Left ventricle myocardium superior (tissue), 1 donor: ENCODE measurements around the gene ICA1L. TPM values are rescaled to one million over a fixed set of nuclear protein-coding genes. Genes with fewer than 3 reads are reported as not detected.
"Not testable (repeated sequence)": the region's sequence is repeated elsewhere in the genome, so short reads cannot be mapped to it uniquely, and the experiment has no call there.

Experiments
- ATAC-seq: fragments of 200-7000 bp; cut with Tn5 transposase; one replicate; pipeline ENCODE4 v1.9.1; 2020; ENCODE audit warnings: mild to moderate bottlenecking, moderate library complexity
- DNase-seq: peaks from one replicate; pipeline ENCODE4 v3.0.0-alpha.2; 2020
- intact Hi-C: fragments of 100-400 bp; cut with micrococcal nuclease; formaldehyde crosslinking; loops from one replicate; pipeline ENCODE4 v1.11.0; 2022
- total RNA-seq: library from RNA; stranded (reverse); fragmentation: NEBNext Ultra II Directional; extraction: Animal tissue kit (Norgen Biotek cat#: 25700); gene quantifications from one replicate; pipeline ENCODE4 v1.2.1, GENCODE V29; 2021
- donor health status: DM: no; HTN: yes; CAD: no; lungs with severe emphysema.

Gene ICA1L
- total RNA-seq, 1 donor from 2014 or later: 6.9 TPM

GRCh38 chr2:202849343-202849742, 22.2 kb downstream of the ICA1L start:
- ATAC-seq, DNase-seq, intact Hi-C loops: not testable (repeated sequence)

GRCh38 chr2:202848813-202849212, 22.8 kb downstream of the ICA1L start:
- ATAC-seq (peak; percentile 21), DNase-seq (peak; percentile 41)
- intact Hi-C loops: no loop called here

GRCh38 chr2:202847693-202848524, 23.7 kb downstream of the ICA1L start:
- DNase-seq (no peak), ATAC-seq (no peak)
- intact Hi-C loops: no loop called here

GRCh38 chr2:202844656-202845055, 26.9 kb downstream of the ICA1L start:
- intact Hi-C loops: no loop called here
- DNase-seq (no peak), ATAC-seq (no peak)

- ATAC-seq (no peak), DNase-seq (no peak)
- intact Hi-C loops: no loop called here
Measured at GRCh38 chr2:202842690-202843089, 28.9 kb downstream of the ICA1L start.

- DNase-seq (no peak), ATAC-seq (no peak)
- intact Hi-C loops: no loop called here
Measured at GRCh38 chr2:202841090-202841867, 30.3 kb downstream of the ICA1L start.

GRCh38 chr2:202831242-202832220, 40.0 kb downstream of the ICA1L start:
- peak; percentile 62 for ATAC-seq
- no peak for DNase-seq
- intact Hi-C loops: no loop called here

GRCh38 chr2:202824901-202825300, 46.7 kb downstream of the ICA1L start:
- no peak for ATAC-seq
- intact Hi-C loops: no loop called here
- no peak for DNase-seq

GRCh38 chr2:202822411-202822810, 49.2 kb downstream of the ICA1L start:
- no peak for DNase-seq
- intact Hi-C loops: no loop called here
- no peak for ATAC-seq

GRCh38 chr2:202821206-202822160, 50.1 kb downstream of the ICA1L start:
- intact Hi-C loops: no loop called here
- DNase-seq: no peak
- ATAC-seq: no peak

GRCh38 chr2:202818321-202818720, 53.2 kb downstream of the ICA1L start:
- DNase-seq (no peak), ATAC-seq (no peak)
- intact Hi-C loops: no loop called here

- no peak for DNase-seq
- intact Hi-C loops: no loop called here
- no peak for ATAC-seq
Measured at GRCh38 chr2:202817771-202818170, 53.8 kb downstream of the ICA1L start.

- intact Hi-C loops: no loop called here
- DNase-seq (no peak), ATAC-seq (peak; percentile 82)
Measured at GRCh38 chr2:202815548-202816360, 55.8 kb downstream of the ICA1L start.

GRCh38 chr2:202814226-202814625, 57.3 kb downstream of the ICA1L start:
- intact Hi-C loops: no loop called here
- DNase-seq (no peak), ATAC-seq (no peak)

GRCh38 chr2:202813387-202813786, 58.2 kb downstream of the ICA1L start:
- intact Hi-C loops: no loop called here
- DNase-seq (no peak), ATAC-seq (no peak)

GRCh38 chr2:202808754-202809153, 62.8 kb downstream of the ICA1L start:
- ATAC-seq (no peak), DNase-seq (no peak)
- intact Hi-C loops: no loop called here

GRCh38 chr2:202807431-202808138, 64.0 kb downstream of the ICA1L start:
- intact Hi-C loops: not testable (repeated sequence)
- DNase-seq (peak; percentile 83), ATAC-seq (peak; percentile 98)
